ENCODE data around the gene TBATA.

- TF ChIP-seq CTCF (IDR thresholded peaks at IDR 0.05) (no peak), POLR2AphosphoS5 (IDR thresholded peaks at IDR 0.05; ENCODE audit: insufficient read depth in 1 of 2, low read depth in 1 of 2) (no peak), POLR2A (IDR thresholded peaks at IDR 0.05) (no peak)
These were observed 16.7 kb upstream of the TBATA start for GRCh38 chr10:70801854-70802253.
